Measurements from ENCODE around the gene OGFOD3. TPM values are rescaled to one million over a fixed set of nuclear protein-coding genes. Genes with fewer than 3 reads are reported as not detected.

The OGFOD3 gene
- total RNA-seq, 2 experiments from 2014 or later: 22.0 to 25.0 TPM

DNA sequence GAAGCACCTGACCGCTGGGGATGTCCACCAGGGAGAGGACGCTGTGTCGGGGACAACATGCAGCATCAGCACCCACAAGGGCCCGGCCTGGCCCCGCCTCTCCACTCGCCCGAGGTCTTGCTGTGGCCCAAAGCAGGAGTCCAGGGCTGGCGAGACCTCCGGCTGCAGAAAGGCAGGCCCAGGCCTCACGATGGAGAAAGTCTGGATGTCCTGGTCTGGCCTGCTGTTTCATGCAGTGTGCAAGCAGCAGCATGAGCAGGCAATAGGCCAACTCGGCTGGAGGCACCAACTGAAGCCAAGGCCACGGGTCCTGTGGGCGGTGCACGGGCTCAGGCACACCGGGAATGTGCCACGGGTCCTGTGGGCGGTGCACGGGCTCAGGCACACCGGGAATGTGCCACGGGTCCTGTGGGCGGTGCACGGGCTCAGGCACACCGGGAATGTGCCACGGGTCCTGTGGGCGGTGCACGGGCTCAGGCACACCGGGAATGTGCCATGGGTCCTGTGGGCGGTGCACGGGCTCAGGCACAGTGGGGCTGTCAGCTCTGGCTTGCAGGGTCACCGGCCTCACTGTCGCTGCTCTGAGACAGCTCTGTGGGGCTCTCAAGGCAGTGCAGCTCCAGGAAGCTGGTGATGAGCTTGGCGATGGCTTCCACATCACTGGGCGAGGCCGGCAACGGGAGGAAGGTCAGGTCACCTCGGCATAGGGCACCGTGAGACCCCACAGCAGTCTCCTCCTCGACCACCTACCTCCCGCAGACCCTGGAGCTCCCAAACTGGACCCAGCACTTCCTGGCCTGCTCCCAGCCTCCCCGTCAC lies 25.3 kb upstream of the OGFOD3 start:
- intact Hi-C loops (cut with micrococcal nuclease): no loop called here
- TF ChIP-seq, protein P1, sequence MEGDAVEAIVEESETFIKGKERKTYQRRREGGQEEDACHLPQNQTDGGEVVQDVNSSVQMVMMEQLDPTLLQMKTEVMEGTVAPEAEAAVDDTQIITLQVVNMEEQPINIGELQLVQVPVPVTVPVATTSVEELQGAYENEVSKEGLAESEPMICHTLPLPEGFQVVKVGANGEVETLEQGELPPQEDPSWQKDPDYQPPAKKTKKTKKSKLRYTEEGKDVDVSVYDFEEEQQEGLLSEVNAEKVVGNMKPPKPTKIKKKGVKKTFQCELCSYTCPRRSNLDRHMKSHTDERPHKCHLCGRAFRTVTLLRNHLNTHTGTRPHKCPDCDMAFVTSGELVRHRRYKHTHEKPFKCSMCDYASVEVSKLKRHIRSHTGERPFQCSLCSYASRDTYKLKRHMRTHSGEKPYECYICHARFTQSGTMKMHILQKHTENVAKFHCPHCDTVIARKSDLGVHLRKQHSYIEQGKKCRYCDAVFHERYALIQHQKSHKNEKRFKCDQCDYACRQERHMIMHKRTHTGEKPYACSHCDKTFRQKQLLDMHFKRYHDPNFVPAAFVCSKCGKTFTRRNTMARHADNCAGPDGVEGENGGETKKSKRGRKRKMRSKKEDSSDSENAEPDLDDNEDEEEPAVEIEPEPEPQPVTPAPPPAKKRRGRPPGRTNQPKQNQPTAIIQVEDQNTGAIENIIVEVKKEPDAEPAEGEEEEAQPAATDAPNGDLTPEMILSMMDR (IDR thresholded peaks at IDR 0.05): no peak
- H3K4me3 Mint-ChIP-seq: no peak overlapping the region
- ATAC-seq: no peak
- no peak for DNase-seq
- H3K27me3 Mint-ChIP-seq: no peaks in the 10 kb centered on the region
- H3K36me3 Mint-ChIP-seq (ENCODE audit: low read depth): peaks cover 30% of the 10 kb centered on the region
- peaks cover 12% of the 10 kb centered on the region for H3K4me1 Mint-ChIP-seq (ENCODE audit: low read depth)
- H3K9me3 Mint-ChIP-seq: no peaks in the 10 kb centered on the region
- CTCF ChIA-PET: interaction anchor here (0.8 kb wide), 1 partner anchor 110 kb away, joined by 3 read pairs; no protein-coding TSS in a partner anchor
- no peak overlapping the region for H3K27ac Mint-ChIP-seq
- POLR2A ChIA-PET: interaction anchor here (0.7 kb wide), 1 partner anchor 33 kb away, joined by 3 read pairs; no protein-coding TSS in a partner anchor

DNA sequence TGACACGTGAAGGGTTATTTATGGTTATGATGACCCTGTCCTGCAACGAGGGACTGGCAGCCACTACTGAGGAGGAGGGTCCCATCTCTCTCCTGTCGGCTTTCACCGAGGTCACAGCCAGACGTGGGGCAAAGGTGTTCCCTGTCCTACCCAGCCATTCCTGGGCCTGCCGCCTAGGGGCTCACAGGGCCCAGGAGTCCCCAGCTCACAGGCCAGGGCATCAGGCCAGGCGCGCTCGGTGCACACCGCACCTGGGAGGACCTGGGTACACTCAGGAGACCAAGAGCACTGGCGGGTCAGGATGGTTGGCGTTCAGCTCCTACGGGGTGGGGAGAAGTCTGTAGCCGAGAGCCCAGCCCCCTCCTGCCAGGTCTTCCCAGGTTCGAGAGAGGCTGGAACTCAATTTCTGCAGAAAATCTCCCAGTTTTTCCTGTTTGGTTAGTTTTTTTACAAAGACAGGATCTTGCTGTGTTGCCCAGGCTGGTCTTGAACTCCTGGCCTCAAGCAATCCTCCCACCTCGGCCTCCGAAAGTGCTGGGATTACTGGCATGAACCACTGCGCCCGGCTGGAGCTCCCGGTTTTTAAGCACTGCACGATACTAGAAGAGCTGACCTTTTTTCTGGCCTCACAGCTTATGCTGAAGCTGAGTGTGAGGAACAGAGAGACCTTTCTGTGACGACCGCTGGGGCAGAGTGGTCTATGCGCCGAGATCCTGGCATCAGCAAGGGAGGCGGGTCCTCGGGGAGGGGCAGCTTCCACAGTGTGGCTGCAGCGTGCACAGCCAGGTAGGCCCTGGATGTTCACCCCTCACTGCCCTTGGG lies 24.5 kb upstream of the OGFOD3 start:
- Mint-ChIP-seq H3K27me3 (no peaks in the 10 kb centered on the region), H3K4me3 (no peak overlapping the region), H3K36me3 (ENCODE audit: low read depth) (peaks cover 28% of the 10 kb centered on the region), H3K4me1 (ENCODE audit: low read depth) (peaks cover 12% of the 10 kb centered on the region), H3K27ac (no peak overlapping the region), H3K9me3 (no peaks in the 10 kb centered on the region)
- CTCF ChIA-PET: interaction anchor here (0.8 to 1.3 kb wide), 2 partner anchors 18 to 111 kb away, joined by 3 to 6 read pairs; no protein-coding TSS in a partner anchor
- intact Hi-C loops (cut with micrococcal nuclease): no loop called here
- ATAC-seq: no peak
- TF ChIP-seq, protein P1 (IDR thresholded peaks at IDR 0.05): no peak
- POLR2A ChIA-PET: interaction anchor here (0.7 to 1.4 kb wide), 4 partner anchors 15 to 104 kb away, joined by 3 to 4 read pairs (median 4); partner anchors contain the start of gene NARF
- no peak for DNase-seq

DNA sequence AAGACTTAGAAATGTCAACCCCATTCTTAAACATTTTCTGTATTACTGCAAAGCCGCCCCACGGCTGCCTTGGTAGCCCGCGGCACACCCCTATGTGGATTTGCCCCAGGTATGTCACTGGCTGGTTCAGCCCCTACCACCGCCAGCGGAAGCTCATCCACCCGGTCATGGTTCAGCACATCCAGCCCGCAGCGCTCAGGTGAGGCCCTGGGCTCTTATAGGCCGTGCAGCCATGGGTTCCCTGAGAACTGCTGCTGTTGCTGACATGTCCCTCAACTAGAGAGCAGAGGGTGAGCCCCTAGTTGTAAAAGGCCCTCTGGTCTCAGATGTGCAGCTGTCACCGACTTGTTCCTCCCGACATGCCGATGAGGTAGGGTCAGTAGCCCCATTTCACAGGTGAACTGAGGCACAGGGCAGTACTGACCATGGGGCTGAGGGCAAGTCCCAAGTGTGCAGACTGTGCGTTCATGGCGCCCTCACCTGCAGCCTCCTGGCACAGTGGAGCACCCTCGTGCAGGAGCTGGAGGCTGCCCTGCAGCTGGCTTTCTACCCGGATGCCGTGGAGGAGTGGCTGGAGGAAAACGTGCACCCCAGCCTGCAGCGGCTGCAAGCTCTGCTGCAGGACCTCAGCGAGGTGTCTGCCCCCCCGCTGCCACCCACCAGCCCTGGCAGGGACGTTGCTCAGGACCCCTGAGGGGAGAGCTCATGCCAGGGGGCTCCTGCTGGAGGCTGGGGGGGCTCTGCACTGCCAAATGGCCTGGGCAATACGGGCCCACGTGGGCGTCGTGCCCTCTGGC lies 23.5 kb upstream of the OGFOD3 start:
- TF ChIP-seq, protein P1 (IDR thresholded peaks at IDR 0.05): no peak
- Mint-ChIP-seq H3K36me3 (ENCODE audit: low read depth) (peaks cover 22% of the 10 kb centered on the region), H3K4me1 (ENCODE audit: low read depth) (peaks cover 8% of the 10 kb centered on the region), H3K9me3 (no peaks in the 10 kb centered on the region), H3K27me3 (no peaks in the 10 kb centered on the region), H3K4me3 (no peak overlapping the region), H3K27ac (no peak overlapping the region)
- ATAC-seq (no peak), DNase-seq (no peak)
- CTCF ChIA-PET: interaction anchor here (1.3 kb wide), 1 partner anchor 17 kb away, joined by 6 read pairs; no protein-coding TSS in a partner anchor
- POLR2A ChIA-PET: interaction anchor here (1.2 to 1.4 kb wide), 3 partner anchors 16 to 103 kb away, joined by 3 to 4 read pairs (median 4); partner anchors contain the start of gene NARF
- intact Hi-C loops (cut with micrococcal nuclease): no loop called here

DNA sequence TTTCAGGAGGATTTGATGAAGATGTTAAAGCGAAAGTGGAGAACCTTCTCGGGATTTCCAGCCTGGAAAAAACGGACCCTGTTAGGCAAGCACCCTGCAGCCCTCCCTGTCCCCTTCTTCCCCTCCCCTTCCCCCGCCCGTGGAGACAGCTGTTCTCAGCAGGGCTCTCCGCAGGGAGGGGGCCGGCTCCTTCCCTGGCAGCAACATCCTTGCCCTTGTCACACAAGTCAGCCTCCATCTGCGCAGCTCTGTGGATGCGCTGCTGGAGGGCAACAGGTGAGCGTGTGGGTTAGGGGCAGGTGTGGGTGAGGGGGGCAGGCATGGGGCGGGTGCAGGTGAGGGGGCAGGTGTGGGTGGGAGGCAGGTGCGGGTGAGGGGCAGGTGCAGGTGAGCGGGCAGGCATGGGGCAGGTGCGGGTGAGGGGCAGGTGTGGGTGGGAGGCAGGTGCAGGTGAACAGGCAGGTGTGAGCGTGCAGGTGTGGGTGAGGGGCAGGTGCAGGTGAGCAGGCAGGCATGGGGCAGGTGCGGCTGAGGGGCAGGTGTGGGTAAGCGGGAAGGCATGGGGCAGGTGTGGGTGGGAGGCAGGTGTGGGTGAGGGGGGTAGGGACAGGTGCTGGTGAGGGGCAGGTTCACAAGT lies 22.7 kb upstream of the OGFOD3 start:
- H3K36me3 Mint-ChIP-seq (ENCODE audit: low read depth): peaks cover 15% of the 10 kb centered on the region
- TF ChIP-seq, protein P1 (IDR thresholded peaks at IDR 0.05): no peak
- no peaks in the 10 kb centered on the region for H3K9me3 Mint-ChIP-seq
- ChIA-PET POLR2A (interaction anchor here (1.4 to 1.5 kb wide), 2 partner anchors 10 to 17 kb away, joined by 4 to 5 read pairs; partner anchors contain the start of gene NARF), CTCF (no interaction called here)
- DNase-seq (no peak), ATAC-seq (no peak)
- H3K27ac Mint-ChIP-seq: no peak overlapping the region
- H3K27me3 Mint-ChIP-seq: no peaks in the 10 kb centered on the region
- peaks cover 4% of the 10 kb centered on the region for H3K4me1 Mint-ChIP-seq (ENCODE audit: low read depth)
- intact Hi-C loops (cut with micrococcal nuclease): no loop called here
- no peak overlapping the region for H3K4me3 Mint-ChIP-seq

Measured in activated CD8-positive, alpha-beta T cell treated with anti-CD3 and anti-CD28 coated beads for 36 hours (primary cell).